K562 (cell line): Measurements from ENCODE around the gene IQCK. TPM values are rescaled to one million over a fixed set of nuclear protein-coding genes. Genes with fewer than 3 reads are reported as not detected.

Experiments used
- ATAC-seq: fragments of 200-7000 bp; cut with Tn5 transposase; 3 replicates; pipeline ENCODE4 v1.9.1; 2020; ENCODE audit warnings: moderate library complexity
- BruUV-seq: library from RNA; stranded (reverse); fragments of 400-500 nt; replicated peaks from 2 replicates; lab custom pipeline; 2021; lab: Mats Ljungman, UMichigan
- CTCF ChIA-PET: fragments of 300-600 bp; formaldehyde crosslinking; extraction: SDS; loops from one replicate; lab custom pipeline; 2021; ENCODE audit warnings: low intra/inter-chr PET ratio; lab: Yijun Ruan, JAX
- POLR2A ChIA-PET: fragments of 300-600, 350-650 bp; sonication (Branson Sonifier 250); formaldehyde crosslinking; extraction: SDS; loops from one replicate; lab custom pipeline; 2021; ENCODE audit warnings: antibody characterized with exemption, inconsistent platforms; lab: Yijun Ruan, JAX
- DNase-seq, 4 experiments: peaks; one replicate each; pipeline versions ENCODE4 v3.0.0 to v3.0.0-alpha.2; 2011 to 2018; ENCODE audit warnings: low spot score in 3 of 4, mixed read lengths in 3 of 4; ENCODE audit errors: extremely low read depth in 1 of 4
- FAIRE-seq: peaks from 2 replicates; lab custom pipeline; 2011; peaks lifted over from hg19 to GRCh38; lab: Jason Lieb, UNC
- H2AFZ ChIP-seq: 2 replicates; pipeline ENCODE4 v1.6.0; 2011; ENCODE audit warnings: low read depth, low read length, control low read depth, inconsistent platforms
- H3K27ac ChIP-seq: fragments of 200-600 bp; 3 replicates; pipeline ENCODE4 v1.8.0; 2011; ENCODE audit warnings: low read depth, mild to moderate bottlenecking, control low read depth, inconsistent platforms, low read length, moderate library complexity, mixed read lengths; ENCODE audit errors: extremely low read depth
- H3K27me3 ChIP-seq, 2 experiments: fragments of 300-600 bp in 1 of 2; 2 replicates in 1 of 2; 3 replicates in 1 of 2; pipeline versions ENCODE4 v1.6.0 to v1.8.0; 2011; ENCODE audit warnings: inconsistent platforms in 2 of 2, low read length in 2 of 2, mild to moderate bottlenecking in 1 of 2, mixed read lengths in 1 of 2, moderate library complexity in 1 of 2; ENCODE audit not compliant: control insufficient read depth in 2 of 2, insufficient read depth in 2 of 2
- H3K36me3 ChIP-seq: fragments of 300-600 bp; 3 replicates; pipeline ENCODE4 v1.8.0; 2011; ENCODE audit warnings: mild to moderate bottlenecking, low read length, inconsistent platforms; ENCODE audit not compliant: control insufficient read depth, insufficient read depth
- H3K4me1 ChIP-seq, 2 experiments: fragments of 200-600 bp in 1 of 2; replicated peaks in 1 of 2; 2 replicates in 1 of 2; 3 replicates in 1 of 2; pipeline versions ENCODE4 v1.5.1 to v1.8.0; 2011; ENCODE audit warnings: inconsistent platforms in 2 of 2, low read length in 2 of 2, mild to moderate bottlenecking in 1 of 2, mixed read lengths in 1 of 2, moderate library complexity in 1 of 2; ENCODE audit not compliant: control insufficient read depth in 2 of 2, insufficient read depth in 2 of 2
- H3K4me2 ChIP-seq: 2 replicates; pipeline ENCODE4 v1.6.1; 2011; ENCODE audit warnings: low read length, control low read depth, inconsistent platforms, mixed read lengths; ENCODE audit not compliant: insufficient read depth
- H3K4me3 ChIP-seq: fragments of 200-600 bp; sonication (generic), shearing (Covaris generic); 2 replicates; pipeline ENCODE4 v1.5.1; 2016; ENCODE audit warnings: control low read depth, inconsistent platforms
- H3K79me2 ChIP-seq: fragments of 200-600 bp; 3 replicates; pipeline ENCODE4 v1.8.0; 2011; ENCODE audit warnings: low read length, inconsistent platforms; ENCODE audit not compliant: control insufficient read depth, insufficient read depth
- H3K9ac ChIP-seq, 2 experiments: 2 replicates each; pipeline versions ENCODE4 v1.6.0 to v1.6.1; 2011; ENCODE audit warnings: low read depth in 2 of 2, low read length in 2 of 2, control low read depth in 1 of 2, inconsistent platforms in 1 of 2, mild to moderate bottlenecking in 1 of 2, mixed read lengths in 1 of 2; ENCODE audit not compliant: insufficient read depth in 1 of 2
- H3K9me1 ChIP-seq: one replicate; pipeline ENCODE4 v1.6.0; 2011; ENCODE audit warnings: inconsistent platforms, mild to moderate bottlenecking, low read length, moderate library complexity; ENCODE audit not compliant: control insufficient read depth, insufficient read depth
- H3K9me3 ChIP-seq: replicated peaks from 2 replicates; pipeline ENCODE4 v1.5.1; 2011; ENCODE audit warnings: low read depth, low read length, inconsistent platforms; ENCODE audit not compliant: control insufficient read depth, insufficient read depth
- H4K20me1 ChIP-seq: replicated peaks from 2 replicates; pipeline ENCODE4 v1.6.1; 2011; ENCODE audit warnings: low read length, inconsistent platforms, mixed read lengths; ENCODE audit not compliant: control insufficient read depth, insufficient read depth
- CBFA2T2 ChIP-seq: fragments of 450-650 bp; conservative IDR thresholded peaks from 2 replicates; pipeline ENCODE4 v1.6.1; 2017; ENCODE audit warnings: mild to moderate bottlenecking
- DPF2 ChIP-seq: fragments of 450-650 bp; IDR thresholded peaks from 2 replicates; pipeline ENCODE4 v1.6.1; 2016
- ESRRA ChIP-seq: fragments of 450-650 bp; IDR thresholded peaks from 2 replicates; pipeline ENCODE4 v1.6.1; 2014; ENCODE audit warnings: low read depth, mild to moderate bottlenecking, moderate library complexity, borderline replicate concordance
- KLF16 ChIP-seq: IDR thresholded peaks from 2 replicates; pipeline ENCODE4 v1.6.1; 2016; ENCODE audit warnings: antibody characterized with exemption
- LEF1 ChIP-seq: fragments of 450-650 bp; IDR thresholded peaks from 2 replicates; pipeline ENCODE4 v1.6.1; 2016; ENCODE audit warnings: mild to moderate bottlenecking
- MEF2D ChIP-seq: conservative IDR thresholded peaks from 2 replicates; pipeline ENCODE4 v1.6.1; 2016; ENCODE audit warnings: low read depth, missing genetic modification characterization, missing compliant biosample characterization
- SMAD4 ChIP-seq: fragments of 250-450 bp; sonication (Bioruptor Pico); conservative IDR thresholded peaks from 2 replicates; pipeline ENCODE4 v1.8.0; 2021; ENCODE audit warnings: inconsistent platforms, mild to moderate bottlenecking, moderate library complexity
- TCF3 ChIP-seq: sonication (generic); formaldehyde crosslinking; IDR thresholded peaks from 2 replicates; pipeline ENCODE4 v1.4.0; 2020; ENCODE audit warnings: mild to moderate bottlenecking, missing genetic modification reagents
- TCFL5 ChIP-seq: fragments of 250-450 bp; sonication (Bioruptor Pico); conservative IDR thresholded peaks from 2 replicates; pipeline ENCODE4 v1.6.1; 2021; ENCODE audit warnings: mild to moderate bottlenecking, moderate library complexity, matching md5 sums
- TEAD1 ChIP-seq, 2 experiments: fragments of 450-650 bp in 1 of 2; sonication (generic) in 1 of 2; formaldehyde crosslinking; IDR thresholded peaks; 2 replicates each; pipeline versions ENCODE4 v1.4.0 to v1.8.0; 2020 to 2022; ENCODE audit warnings: mild to moderate bottlenecking in 2 of 2, missing genetic modification reagents in 1 of 2
- TFE3 ChIP-seq: fragments of 450-650 bp; formaldehyde crosslinking; IDR thresholded peaks from 2 replicates; pipeline ENCODE4 v1.4.0; 2020; ENCODE audit warnings: mild to moderate bottlenecking, mixed read lengths
- ZFP36 ChIP-seq: fragments of 150-350 bp; IDR thresholded peaks from 2 replicates; pipeline ENCODE4 v1.6.1; 2018; ENCODE audit warnings: low read length, low read depth; ENCODE audit not compliant: partially characterized antibody
- WGBS: fragments of 100-300 bp; shearing (Covaris generic); methylation state at CpG from one replicate; pipeline ENCODE4 v1.1.6; 2016; ENCODE audit warnings: low coverage, mixed read lengths; ENCODE audit not compliant: insufficient coverage; ENCODE audit errors: missing lambda C conversion rate; 5-methylcytosine and 5-hydroxymethylcytosine counted together
- in situ Hi-C: fragments of 300-500 bp; cut with MboI; formaldehyde crosslinking; loops from 4 replicates; pipeline ENCODE4 v1.15.0; 2018; ENCODE audit warnings: inconsistent platforms, mixed read lengths
- intact Hi-C: fragments of 100-400 bp; cut with micrococcal nuclease; formaldehyde crosslinking; loops from 2 replicates; pipeline ENCODE4 v1.14.2; 2022
- polyA plus RNA-seq, 8 experiments: library from polyadenylated mRNA; depleted of rRNA in 4 of 8; stranded (reverse) in 5 of 8; unstranded in 3 of 8; fragments of >200 nt; fragmentation: Nextera tagmentation in 2 of 8; fragmentation: Illumina TruSeq in 1 of 8; extraction: Ambion mirVana in 2 of 8; extraction: Trizol in 1 of 8; gene quantifications; 2 replicates each; pipeline versions ENCODE4 v1.2.1 to v1.2.3, GENCODE V29; 2011 to 2014; ENCODE audit warnings: inconsistent platforms in 1 of 8, missing spikeins in 1 of 8
- total RNA-seq, 7 experiments: library from RNA; depleted of rRNA in 6 of 7; stranded (reverse); fragments of >200 nt in 6 of 7; fragmentation: Illumina TruSeq in 2 of 7; extraction: Trizol in 2 of 7; gene quantifications; 2 replicates each; pipeline versions ENCODE4 v1.2.1 to v1.2.3, GENCODE V29; 2011 to 2021; ENCODE audit warnings: low replicate concordance in 1 of 7

IQCK gene
- total and polyA plus RNA-seq, 9 of the 15 experiments (the other 6 are each of a cell fraction or from before 2014, with no cell fraction given) = 5.2 to 12.2 (median 7.3) TPM

GRCh38 chr16:19841184-19841583 is 123.1 kb downstream of the IQCK start:
- no peaks in the 10 kb centered on the region for H3K79me2 ChIP-seq
- ATAC-seq (no peak), FAIRE-seq (no peak), DNase-seq (no peak)
- intact Hi-C loops = no loop called here
- ChIA-PET CTCF (no interaction called here), POLR2A (interaction anchor here (1.2 kb wide), 1 partner anchor 12 kb away, joined by 5 read pairs; no protein-coding TSS in a partner anchor)
- H3K9ac ChIP-seq = no peak overlapping the region
- H3K9me1 ChIP-seq = no peaks in the 10 kb centered on the region
- H2AFZ ChIP-seq = peak overlapping the region; percentile 14; the same call in 1 of the 2 replicates
- no peak overlapping the region for H3K4me3 ChIP-seq
- in situ Hi-C loops = no loop called here
- no peaks in the 10 kb centered on the region for H3K27me3 ChIP-seq
- H3K27ac ChIP-seq = no peak overlapping the region
- 39% methylated on average over 3 of the region's 3 CpGs for WGBS
- BruUV-seq = no TSS peak
- H3K4me1 ChIP-seq = peaks cover 4 to 28% of the 10 kb centered on the region in 2 experiments; a peak in 4 of 5 replicates
- no peaks in the 10 kb centered on the region for H3K36me3 ChIP-seq
- H3K9me3 ChIP-seq = no peaks in the 10 kb centered on the region
- no peaks in the 10 kb centered on the region for H4K20me1 ChIP-seq
- H3K4me2 ChIP-seq = no peak overlapping the region
- peak; percentile 48 for TF ChIP-seq ZFP36
- TF ChIP-seq KLF16 = no peak

GRCh38 chr16:19842426-19843157 is 124.5 kb downstream of the IQCK start:
- H3K9ac ChIP-seq = no peak overlapping the region
- H4K20me1 ChIP-seq = no peaks in the 10 kb centered on the region
- H2AFZ ChIP-seq = no peak overlapping the region
- under 1% methylated on average over 6 of the region's 6 CpGs for WGBS
- H3K9me3 ChIP-seq = no peaks in the 10 kb centered on the region
- no peaks in the 10 kb centered on the region for H3K79me2 ChIP-seq
- H3K36me3 ChIP-seq = no peaks in the 10 kb centered on the region
- DNase-seq = peak in 2 of 4 experiments; percentile 47 to 70
- ChIA-PET CTCF (no interaction called here), POLR2A (interaction anchor here (0.7 to 0.9 kb wide), 2 partner anchors 28 to 259 kb away, joined by 3 to 4 read pairs; no protein-coding TSS in a partner anchor)
- H3K4me1 ChIP-seq = peaks cover 4 to 28% of the 10 kb centered on the region in 2 experiments; a peak in 4 of 5 replicates
- H3K27me3 ChIP-seq = no peaks in the 10 kb centered on the region
- BruUV-seq = no TSS peak
- intact Hi-C loops = no loop called here
- H3K4me3 ChIP-seq = no peak overlapping the region
- in situ Hi-C loops = no loop called here
- no peak overlapping the region for H3K27ac ChIP-seq
- no peaks in the 10 kb centered on the region for H3K9me1 ChIP-seq
- peak; percentile 79 for ATAC-seq
- no peak overlapping the region; the same call in 1 of the 2 replicates for H3K4me2 ChIP-seq
- FAIRE-seq = no peak
- no peak for TF ChIP-seq TCFL5
- TF ChIP-seq DPF2 = peak; percentile 86
- TF ChIP-seq ESRRA = no peak
- TF ChIP-seq TEAD1 (CRISPR knock-in tag; IDR thresholded peaks at IDR 0.05) = 0 out of 4 replicates have a peak, but pooled peaks of 1 of the 2 experiments have one; percentile 46
- peak; percentile 93 for TF ChIP-seq MEF2D (tag)
- peak; percentile 85 for TF ChIP-seq CBFA2T2
- TF ChIP-seq TCF3 (CRISPR knock-in tag) = peak; percentile 87
- TF ChIP-seq SMAD4 (CRISPR knock-in tag) = peak; percentile 64
- no peak for TF ChIP-seq TFE3
- TF ChIP-seq LEF1 = peak; percentile 71; the same call in 1 of the 2 replicates
